Stimulated activated CD4-positive, alpha-beta T cell treated with anti-CD3 and anti-CD28 coated beads, TNF-alpha, amount 100 ng/mL, for 1 hour (primary cell): ENCODE results near the gene RUNX2.

ENCODE experiments used
- DNase-seq, 3 donors: peaks; one replicate each; pipeline ENCODE4 v3.0.0-alpha.2; 2020; ENCODE audit warnings: low read depth in 3 of 3, low spot score in 1 of 3

The RUNX2 gene

DNA sequence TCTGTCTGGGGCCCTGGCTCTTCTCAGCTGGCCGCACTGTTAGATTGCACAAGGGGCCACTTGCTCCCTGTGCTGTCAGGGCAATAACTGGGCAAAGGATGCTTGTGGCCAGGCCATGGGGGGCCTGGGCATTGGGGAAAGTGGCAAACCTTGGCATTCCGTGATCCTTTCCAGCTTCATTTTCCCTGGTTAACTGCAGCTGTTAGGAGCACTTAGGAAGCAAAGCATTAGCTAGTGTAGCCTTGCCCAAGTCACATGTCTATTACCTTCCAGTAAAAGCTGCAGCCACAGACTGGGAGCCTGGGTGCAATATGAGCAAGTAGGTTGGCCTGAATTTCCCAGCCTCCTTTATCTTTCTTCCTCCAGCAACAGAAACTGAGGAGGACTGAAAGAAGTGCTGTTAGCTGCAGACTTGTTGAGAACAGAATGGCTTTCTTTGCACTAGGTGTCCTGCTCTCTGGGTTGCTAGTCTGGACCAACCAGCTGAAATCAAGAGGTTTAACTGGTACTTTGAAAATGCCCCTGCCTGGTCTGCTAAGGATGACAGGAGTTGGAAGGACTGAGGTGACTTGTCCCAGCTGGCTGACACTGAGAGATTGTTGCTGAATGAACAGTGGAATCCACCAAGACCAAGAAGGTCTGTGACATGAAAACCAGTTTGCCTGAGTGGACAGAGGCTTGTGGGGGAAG lies 361.9 kb downstream of the RUNX2 start:
- no peak for DNase-seq

- DNase-seq = no peak
Measured at GRCh38 chr6:45690846-45691245, 362.7 kb downstream of the RUNX2 start.

DNA sequence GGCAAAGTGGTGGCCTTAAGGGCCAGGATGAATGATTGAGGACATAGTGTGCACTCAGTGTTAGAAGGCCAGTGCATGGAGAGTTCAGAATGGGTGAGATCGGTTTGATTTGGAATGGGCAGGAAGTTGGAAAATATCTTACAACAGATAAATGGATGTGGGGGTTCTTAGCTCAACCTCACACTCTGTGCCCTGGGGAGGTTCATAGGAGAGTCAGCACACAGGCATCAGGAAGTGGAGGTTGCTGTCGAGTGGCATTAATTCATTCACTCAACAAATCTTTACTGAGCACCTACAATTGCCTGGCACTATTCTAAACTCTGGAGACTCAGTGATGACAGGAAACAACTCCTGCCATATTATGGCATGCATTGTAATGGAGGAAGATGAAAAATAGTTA lies 363.3 kb downstream of the RUNX2 start:
- no peak for DNase-seq

GRCh38 chr6:45692021-45692420 lies 363.9 kb downstream of the RUNX2 start:
- DNase-seq = no peak

GRCh38 chr6:45696738-45697137 lies 368.6 kb downstream of the RUNX2 start:
- DNase-seq = no peak

DNA sequence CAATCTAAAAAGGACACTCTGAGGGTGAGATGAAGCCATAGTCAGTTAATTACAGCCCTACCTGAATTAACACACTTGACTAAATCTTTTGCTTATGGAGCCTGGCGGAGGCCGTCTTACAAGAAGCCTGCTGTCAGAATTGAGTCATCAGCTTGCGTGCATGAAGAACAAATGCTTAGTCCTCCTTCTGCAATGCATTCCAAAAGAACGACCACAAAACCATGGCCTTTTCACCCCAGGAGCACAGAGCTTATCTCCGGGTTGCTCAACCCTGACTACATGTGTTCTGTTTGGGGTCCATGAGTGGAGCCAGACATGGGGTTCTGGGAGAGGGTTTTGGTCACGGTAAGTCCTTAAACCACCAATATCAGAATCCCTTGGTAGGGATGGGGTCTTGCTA lies 369.5 kb downstream of the RUNX2 start:
- no peak for DNase-seq

DNA sequence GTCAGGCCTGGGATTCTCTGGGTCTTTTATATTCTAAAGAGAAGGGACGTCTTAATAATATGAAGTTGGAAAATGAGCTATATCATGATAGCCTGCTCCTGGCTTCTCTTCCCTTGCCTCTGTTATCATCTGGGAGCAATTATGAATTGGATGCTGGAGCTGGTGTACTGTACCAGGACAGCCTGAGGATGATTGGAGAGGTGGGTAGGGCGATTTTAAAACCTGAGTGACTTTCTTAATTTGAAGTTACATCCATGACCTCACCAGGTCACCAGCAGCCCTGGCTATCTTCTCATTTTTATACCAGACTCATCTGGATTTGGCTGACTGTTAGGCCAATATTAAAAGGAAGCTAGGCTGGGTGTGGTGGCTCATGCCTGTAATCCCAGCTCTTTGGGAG lies 369.9 kb downstream of the RUNX2 start:
- DNase-seq = no peak

DNA sequence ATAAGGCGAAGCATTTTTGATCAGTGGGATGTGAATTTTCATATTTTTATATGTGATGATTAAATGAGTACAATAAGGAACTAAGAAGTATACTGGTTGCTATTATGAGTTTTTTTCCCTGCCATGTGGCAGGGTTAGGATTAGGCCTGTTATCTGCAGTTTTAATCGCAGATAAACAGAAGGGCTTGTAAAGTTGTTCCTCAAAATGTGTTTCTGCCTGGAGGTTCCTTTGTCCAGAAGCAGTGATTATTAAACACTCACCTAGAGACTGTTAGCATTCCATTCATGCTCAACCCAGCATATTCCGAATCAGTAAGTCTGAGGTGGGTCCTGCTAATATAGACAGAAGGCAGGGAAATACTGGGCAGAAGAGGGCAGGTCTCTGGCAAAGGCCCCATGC lies 371.5 kb downstream of the RUNX2 start:
- no peak for DNase-seq

GRCh38 chr6:45702849-45703739 lies 375.0 kb downstream of the RUNX2 start:
- no peak for DNase-seq

- no peak for DNase-seq
Measured at GRCh38 chr6:45704056-45704800, 376.1 kb downstream of the RUNX2 start.

GRCh38 chr6:45705137-45705855 lies 377.2 kb downstream of the RUNX2 start:
- no peak for DNase-seq

GRCh38 chr6:45706319-45706718 lies 378.2 kb downstream of the RUNX2 start:
- DNase-seq = no peak

- no peak for DNase-seq
Measured at GRCh38 chr6:45707176-45707575, 379.0 kb downstream of the RUNX2 start.

GRCh38 chr6:45709781-45710220 lies 381.7 kb downstream of the RUNX2 start:
- no peak for DNase-seq

DNA sequence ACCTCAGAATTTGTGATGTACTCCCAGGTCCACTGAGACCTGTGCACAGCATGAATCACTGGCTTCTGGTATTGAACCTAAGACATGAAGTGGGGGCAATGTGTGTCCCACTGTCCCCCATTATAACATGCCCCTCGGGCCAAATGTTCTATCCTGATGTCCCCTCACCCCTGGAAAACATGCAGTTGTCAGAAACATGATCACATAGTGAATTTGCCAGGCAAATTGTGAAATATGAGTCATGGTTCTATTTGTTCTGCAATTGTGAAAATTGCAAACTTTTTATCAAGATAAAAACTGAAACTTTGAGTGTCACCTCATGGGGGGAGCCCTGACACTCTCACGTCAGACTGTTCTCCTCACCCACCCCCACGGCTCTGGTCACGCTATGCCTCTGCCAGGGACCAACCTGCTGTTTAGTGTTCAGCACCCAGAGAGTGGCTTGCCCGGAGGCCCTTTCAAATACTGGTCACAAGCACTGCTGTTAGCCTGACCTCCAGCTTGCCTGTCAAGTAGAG lies 382.2 kb downstream of the RUNX2 start:
- peak in 1 of 3 donors; percentile 74 for DNase-seq

DNA sequence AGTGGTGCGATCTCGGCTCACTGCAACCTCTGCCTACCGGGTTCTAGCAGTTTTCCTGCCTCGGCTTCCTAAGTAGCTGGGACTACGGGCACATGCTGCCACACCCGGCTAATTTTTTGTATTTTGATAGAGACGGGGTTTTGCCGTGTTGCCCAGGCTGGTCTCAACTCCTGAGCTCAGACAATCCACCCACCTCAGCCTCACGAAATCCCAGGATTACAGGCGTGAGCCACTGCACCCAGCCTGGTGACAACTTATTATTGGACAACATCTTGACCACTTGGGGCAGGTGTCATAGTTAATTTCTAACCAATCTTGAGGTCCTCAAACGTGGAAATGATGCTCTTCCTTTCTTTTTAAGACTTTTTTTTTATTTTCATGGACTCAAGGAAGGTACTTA lies 383.9 kb downstream of the RUNX2 start:
- no peak for DNase-seq

DNA sequence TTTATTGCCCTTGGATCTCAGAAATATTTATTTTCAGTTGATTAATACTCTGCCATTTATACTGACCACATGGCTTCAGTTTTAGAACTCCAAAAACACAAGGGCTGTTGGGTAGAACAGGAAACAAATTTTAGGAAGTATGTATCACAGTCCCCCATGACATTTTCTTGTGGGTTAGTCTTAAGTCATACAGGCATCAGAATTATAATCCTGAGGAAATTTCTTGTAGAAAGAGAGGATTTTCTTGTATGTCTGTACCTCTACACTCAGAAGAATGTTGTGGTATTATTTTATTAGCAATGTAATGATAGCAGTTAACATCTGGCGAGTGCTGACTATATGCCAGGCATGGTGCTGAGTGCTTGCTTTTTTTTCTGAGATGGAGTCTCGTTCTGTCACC lies 384.7 kb downstream of the RUNX2 start:
- no peak for DNase-seq
